H1 (cell line): ENCODE measurements around the gene PPIA. TPM values are rescaled to one million over a fixed set of nuclear protein-coding genes. Genes with fewer than 3 reads are reported as not detected.
A peak's percentile ranks its signal among the peaks of the same experiment; 100 is the strongest.

Source experiments
- CTCF ChIA-PET: fragments of 300-600 bp; sonication (Branson Sonifier 250); formaldehyde crosslinking; loops from one replicate; lab custom pipeline; 2021; ENCODE audit not compliant: partially characterized antibody; lab: Charles Lee
- POLR2A ChIA-PET: fragments of 300-600 bp; sonication (Branson Sonifier 250); formaldehyde crosslinking; loops from one replicate; lab custom pipeline; 2021; ENCODE audit warnings: inconsistent platforms; ENCODE audit not compliant: partially characterized antibody; lab: Charles Lee
- DNase-seq, 2 experiments: peaks; one replicate each; pipeline versions ENCODE4 v3.0.0 to v3.0.0-alpha.2; 2010 to 2022; ENCODE audit warnings: low spot score in 2 of 2, low read depth in 1 of 2, mixed read lengths in 1 of 2
- FAIRE-seq: peaks from 2 replicates; lab custom pipeline; 2011; peaks lifted over from hg19 to GRCh38; lab: Jason Lieb, UNC
- H2AFZ ChIP-seq: 2 replicates; pipeline ENCODE4 v1.8.1; 2012; ENCODE audit warnings: low read length, inconsistent platforms
- H2AK5ac ChIP-seq: 2 replicates; pipeline ENCODE4 v1.6.1; 2013; ENCODE audit warnings: low read depth, low read length
- H2BK120ac ChIP-seq: replicated peaks from 2 replicates; pipeline ENCODE3; 2013; ENCODE audit warnings: low read depth, low read length, inconsistent platforms
- H2BK12ac ChIP-seq: 2 replicates; pipeline ENCODE4 v1.6.1; 2013; ENCODE audit warnings: low read depth, low read length
- H2BK15ac ChIP-seq: 2 replicates; pipeline ENCODE4 v1.6.1; 2013; ENCODE audit warnings: low read length
- H2BK20ac ChIP-seq: 2 replicates; pipeline ENCODE4 v1.6.1; 2013; ENCODE audit warnings: low read length
- H2BK5ac ChIP-seq: 2 replicates; pipeline ENCODE4 v1.6.1; 2013; ENCODE audit warnings: low read depth, low read length
- H3K14ac ChIP-seq: 2 replicates; pipeline ENCODE4 v1.6.1; 2013; ENCODE audit warnings: inconsistent platforms; ENCODE audit not compliant: insufficient read length
- H3K18ac ChIP-seq: 2 replicates; pipeline ENCODE4 v1.6.1; 2013; ENCODE audit warnings: low read length; ENCODE audit errors: extremely low read depth
- H3K23ac ChIP-seq: 2 replicates; pipeline ENCODE4 v1.6.1; 2013; ENCODE audit warnings: inconsistent platforms; ENCODE audit not compliant: insufficient read length
- H3K23me2 ChIP-seq: 2 replicates; pipeline ENCODE4 v1.6.1; 2013; ENCODE audit warnings: low read depth, low read length
- H3K27ac ChIP-seq: 2 replicates; pipeline ENCODE4 v1.6.1; 2011; ENCODE audit warnings: low read depth, low read length, inconsistent platforms
- H3K27me3 ChIP-seq, 4 experiments: replicated peaks in 1 of 4; 1 replicate in 1 of 4; 2 replicates in 3 of 4; pipeline versions ENCODE4 v1.6.1 to v1.8.1; 2011 to 2013; ENCODE audit warnings: low read length in 3 of 4, mild to moderate bottlenecking in 3 of 4, inconsistent platforms in 2 of 4, mixed read lengths in 2 of 4, moderate library complexity in 1 of 4; ENCODE audit not compliant: control insufficient read depth in 3 of 4, insufficient read depth in 3 of 4; ENCODE audit errors: extremely low read depth in 1 of 4
- H3K36me3 ChIP-seq, 4 experiments: 2 replicates each; pipeline versions ENCODE4 v1.6.1 to v1.8.1; 2011 to 2013; ENCODE audit warnings: mild to moderate bottlenecking in 4 of 4, low read length in 3 of 4, moderate library complexity in 2 of 4, control low read depth in 1 of 4, inconsistent platforms in 1 of 4; ENCODE audit not compliant: insufficient read depth in 4 of 4, control insufficient read depth in 2 of 4
- H3K4ac ChIP-seq: replicated peaks from 2 replicates; pipeline ENCODE3; 2013; ENCODE audit warnings: low read length, low read depth, mixed read lengths, inconsistent platforms; ENCODE audit not compliant: insufficient read length
- H3K4me1 ChIP-seq, 4 experiments: replicated peaks in 1 of 4; 1 replicate in 1 of 4; 2 replicates in 3 of 4; pipeline versions ENCODE4 v1.6.1 to v1.8.1; 2011 to 2013; ENCODE audit warnings: low read length in 3 of 4, inconsistent platforms in 2 of 4, mixed read lengths in 1 of 4; ENCODE audit not compliant: insufficient read depth in 4 of 4, control insufficient read depth in 3 of 4
- H3K4me2 ChIP-seq, 2 experiments: 2 replicates each; pipeline versions ENCODE4 v1.6.1 to v1.8.1; 2011 to 2013; ENCODE audit warnings: low read depth in 2 of 2, low read length in 2 of 2, control low read depth in 1 of 2, inconsistent platforms in 1 of 2, mild to moderate bottlenecking in 1 of 2; ENCODE audit not compliant: insufficient read depth in 1 of 2
- H3K4me3 ChIP-seq, 4 experiments: fragments of 200-600, 300-600 bp in 1 of 4; sonication (generic), shearing (Covaris generic), sonication (Bioruptor Twin) in 1 of 4; 2 replicates each; pipeline versions ENCODE4 v1.5.1 to v1.8.1; 2011 to 2016; ENCODE audit warnings: low read length in 4 of 4, low read depth in 3 of 4, control low read depth in 2 of 4, inconsistent platforms in 2 of 4, mild to moderate bottlenecking in 2 of 4, mixed read lengths in 1 of 4, moderate library complexity in 1 of 4; ENCODE audit not compliant: insufficient read depth in 2 of 4; ENCODE audit errors: extremely low read depth in 1 of 4
- H3K56ac ChIP-seq: replicated peaks from 2 replicates; pipeline ENCODE3; 2013; ENCODE audit warnings: low read depth, mild to moderate bottlenecking, mixed read lengths, low read length, inconsistent platforms; ENCODE audit not compliant: insufficient read length
- H3K79me1 ChIP-seq: 2 replicates; pipeline ENCODE4 v1.6.1; 2013; ENCODE audit warnings: low read depth, low read length, control low read depth
- H3K79me2 ChIP-seq, 2 experiments: 2 replicates each; pipeline versions ENCODE4 v1.6.1 to v1.8.1; 2012 to 2013; ENCODE audit warnings: low read length in 2 of 2, mild to moderate bottlenecking in 2 of 2, inconsistent platforms in 1 of 2; ENCODE audit not compliant: insufficient read depth in 2 of 2, control insufficient read depth in 1 of 2
- H3K9ac ChIP-seq, 4 experiments: replicated peaks in 1 of 4; 1 replicate in 1 of 4; 2 replicates in 3 of 4; pipeline versions ENCODE4 v1.6.1 to v1.8.1; 2011 to 2013; ENCODE audit warnings: low read depth in 3 of 4, low read length in 3 of 4, control low read depth in 2 of 4, mild to moderate bottlenecking in 2 of 4, moderate library complexity in 2 of 4, inconsistent platforms in 1 of 4; ENCODE audit errors: extremely low read depth in 1 of 4
- H3K9me3 ChIP-seq, 2 experiments: 2 replicates each; pipeline versions ENCODE4 v1.6.1 to v1.8.1; 2012 to 2013; ENCODE audit warnings: mild to moderate bottlenecking in 2 of 2, moderate library complexity in 2 of 2, control low read depth in 1 of 2, inconsistent platforms in 1 of 2, low read depth in 1 of 2, low read length in 1 of 2, mixed read lengths in 1 of 2; ENCODE audit not compliant: insufficient read depth in 2 of 2
- H4K20me1 ChIP-seq, 2 experiments: replicated peaks in 1 of 2; 2 replicates each; pipeline versions ENCODE3 to v1.8.1; 2011 to 2013; ENCODE audit warnings: inconsistent platforms in 2 of 2, low read length in 2 of 2, mild to moderate bottlenecking in 1 of 2; ENCODE audit not compliant: insufficient read depth in 2 of 2, control insufficient read depth in 1 of 2
- H4K5ac ChIP-seq: 2 replicates; pipeline ENCODE4 v1.6.1; 2013; ENCODE audit warnings: low read length, low read depth, mixed read lengths, inconsistent platforms; ENCODE audit not compliant: insufficient read length
- H4K8ac ChIP-seq: 2 replicates; pipeline ENCODE4 v1.8.0; 2013; ENCODE audit warnings: mild to moderate bottlenecking, moderate library complexity, low read length, inconsistent platforms; ENCODE audit not compliant: insufficient read depth; ENCODE audit errors: extremely low read depth
- H4K91ac ChIP-seq: replicated peaks from 2 replicates; pipeline ENCODE3; 2013; ENCODE audit warnings: low read length, mixed read lengths, inconsistent platforms; ENCODE audit not compliant: insufficient read length
- BCL11A ChIP-seq, 2 experiments: IDR thresholded peaks; one replicate each; pipeline ENCODE4 v1.6.1; 2011; ENCODE audit warnings: low read depth in 2 of 2, low read length in 2 of 2, mild to moderate bottlenecking in 2 of 2
- CEBPB ChIP-seq: IDR thresholded peaks from 2 replicates; pipeline ENCODE4 v1.6.1; 2012; ENCODE audit warnings: low read depth, low read length
- HDAC2 ChIP-seq, 2 experiments: fragments of 300-600 bp in 1 of 2; sonication (generic) in 1 of 2; IDR thresholded peaks; 2 replicates each; pipeline ENCODE4 v1.6.1; 2011 to 2012; ENCODE audit warnings: low read depth in 2 of 2, low read length in 2 of 2, mild to moderate bottlenecking in 2 of 2, moderate library complexity in 2 of 2, borderline replicate concordance in 1 of 2, inconsistent platforms in 1 of 2
- KDM4A ChIP-seq: IDR thresholded peaks from one replicate; pipeline ENCODE4 v1.7.1; 2012; ENCODE audit warnings: low read depth, mild to moderate bottlenecking, moderate library complexity, low read length, inconsistent platforms; ENCODE audit not compliant: severe bottlenecking
- RBBP5 ChIP-seq: IDR thresholded peaks from 2 replicates; pipeline ENCODE4 v1.7.1; 2012; ENCODE audit warnings: low read depth, mild to moderate bottlenecking, inconsistent platforms, low read length, moderate library complexity, borderline replicate concordance
- RFX5 ChIP-seq: IDR thresholded peaks from 2 replicates; pipeline ENCODE4 v1.6.1; 2011; ENCODE audit warnings: low read depth, low read length, improper control_type of control experiment, borderline replicate concordance
- RXRA ChIP-seq: IDR thresholded peaks from 2 replicates; pipeline ENCODE4 v1.6.1; 2011; ENCODE audit warnings: low read depth, mild to moderate bottlenecking, low read length, moderate library complexity; ENCODE audit not compliant: insufficient read depth
- SIN3A ChIP-seq, 2 experiments: IDR thresholded peaks in 1 of 2; conservative IDR thresholded peaks in 1 of 2; 2 replicates each; pipeline ENCODE4 v1.6.1; 2011 to 2012; ENCODE audit warnings: low read length in 2 of 2, improper control_type of control experiment in 1 of 2, low read depth in 1 of 2, mild to moderate bottlenecking in 1 of 2
- SP2 ChIP-seq: IDR thresholded peaks from 2 replicates; pipeline ENCODE4 v1.6.1; 2012; ENCODE audit warnings: mild to moderate bottlenecking, low read length, inconsistent platforms
- SUZ12 ChIP-seq: fragments of 200-600 bp; sonication (generic); IDR thresholded peaks from 2 replicates; pipeline ENCODE4 v1.6.1; 2012; ENCODE audit warnings: mild to moderate bottlenecking, inconsistent platforms, low read length, moderate library complexity, mixed read lengths
- TAF1 ChIP-seq: IDR thresholded peaks from 2 replicates; pipeline ENCODE4 v1.6.1; 2011; ENCODE audit warnings: mild to moderate bottlenecking, low read depth, low read length
- TCF12 ChIP-seq: IDR thresholded peaks from 2 replicates; pipeline ENCODE4 v1.6.1; 2011; ENCODE audit warnings: low read depth, mild to moderate bottlenecking, low read length
- YY1 ChIP-seq: IDR thresholded peaks from 2 replicates; pipeline ENCODE4 v1.6.1; 2011; ENCODE audit warnings: low read depth, mild to moderate bottlenecking, low read length
- WGBS, 2 experiments: shearing (Covaris generic) in 1 of 2; methylation state at CpG; one replicate each; pipeline versions ENCODE4 v1.1.6 to v1.1.7; 2013 to 2015; ENCODE audit warnings: low lambda C conversion rate in 2 of 2, mixed read lengths in 2 of 2, inconsistent platforms in 1 of 2, low coverage in 1 of 2, missing lambda C conversion rate in 1 of 2; ENCODE audit not compliant: insufficient replicate concordance in 2 of 2, insufficient coverage in 1 of 2, insufficient read length in 1 of 2; ENCODE audit errors: extremely low coverage in 1 of 2, missing lambda C conversion rate in 1 of 2; 5-methylcytosine and 5-hydroxymethylcytosine counted together
- polyA plus RNA-seq, 7 experiments: library from polyadenylated mRNA; depleted of rRNA in 3 of 7; stranded (reverse) in 5 of 7; unstranded in 2 of 7; fragments of >200 nt in 5 of 7; fragments of 200-250 nt in 2 of 7; gene quantifications; 1 replicate in 5 of 7; 2 replicates in 1 of 7; 4 replicates in 1 of 7; pipeline versions ENCODE4 v1.2.1 to v1.2.3, GENCODE V29; 2011 to 2013; ENCODE audit warnings: missing spikeins in 2 of 7, mixed read lengths in 2 of 7
- total RNA-seq: library from RNA; stranded (reverse); fragmentation: NEBNext Ultra II Directional; extraction: Animal tissue kit (Norgen Biotek cat#: 25700); gene quantifications from 2 replicates; pipeline ENCODE4 v1.2.1, GENCODE V29; 2021

PPIA gene
- total and polyA plus RNA-seq, 2 of the 8 experiments (the other 6 are each of a cell fraction or from before 2014, with no cell fraction given): 2,865 to 5,394 TPM

DNA sequence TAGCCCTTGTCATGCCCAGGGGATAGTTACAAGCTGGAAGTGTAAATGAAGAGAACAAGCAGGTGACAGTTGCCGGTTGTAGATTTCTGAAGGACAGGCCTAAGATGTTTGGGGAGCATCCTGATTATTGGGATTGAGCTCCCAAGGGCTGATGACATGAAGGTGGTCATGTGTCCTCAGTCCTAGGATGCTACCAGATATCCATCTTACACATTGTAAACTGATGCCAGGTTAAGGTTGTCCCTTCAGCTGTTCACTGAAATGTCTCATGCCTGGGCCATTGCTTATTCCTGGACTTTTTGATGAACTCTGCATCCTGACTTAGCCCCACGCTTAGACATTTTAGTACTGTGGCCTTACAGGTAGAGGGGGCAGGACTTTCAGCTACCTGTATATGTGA lies 46.5 kb upstream of the PPIA start:
- Histone ChIP-seq H2BK20ac (no peak overlapping the region), H4K8ac (no peak overlapping the region), H3K4ac (no peak overlapping the region), H3K27me3 (no peaks in the 10 kb centered on the region; a peak in 1 of 7 replicates), H3K4me2 (peak overlapping the region; percentile 98 to 99), H3K79me1 (peaks cover 12% of the 10 kb centered on the region), H3K14ac (no peak overlapping the region), H3K27ac (no peak overlapping the region), H3K9me3 (no peaks in the 10 kb centered on the region), H3K23ac (no peak overlapping the region), H3K23me2 (peaks cover 7% of the 10 kb centered on the region), H3K79me2 (peaks cover 8 to 58% of the 10 kb centered on the region in 2 experiments), H3K4me3 (peak overlapping the region; percentile 63 to 98 (median 91); a peak in 7 of 8 replicates), H3K18ac (no peak overlapping the region), H2AK5ac (no peak overlapping the region), H2BK15ac (no peak overlapping the region), H4K91ac (no peak overlapping the region), H4K20me1 (peaks cover 17 to 18% of the 10 kb centered on the region in 2 experiments), H2BK5ac (no peak overlapping the region), H4K5ac (no peak overlapping the region), H2AFZ (no peak overlapping the region), H2BK120ac (no peak overlapping the region), H3K56ac (no peak overlapping the region), H2BK12ac (no peak overlapping the region), H3K36me3 (0 out of 8 replicates have a peak, but pooled peaks cover 0 to 5% (median 0%) of the 10 kb centered on the region in 4 experiments), H3K9ac (peak overlapping the region in 1 of 4 experiments; percentile 79; a peak in 1 of 7 replicates), H3K4me1 (peaks cover 0 to 26% (median 11%) of the 10 kb centered on the region in 4 experiments; a peak in 6 of 7 replicates)
- ChIA-PET CTCF (interaction anchor here (0.6 to 1.7 kb wide), 6 partner anchors 12 to 183 kb away, joined by 3 to 7 read pairs (median 3); no protein-coding TSS in a partner anchor), POLR2A (interaction anchor here (0.7 to 4.8 kb wide), 17 partner anchors 9 to 176 kb away, joined by 3 to 34 read pairs (median 4); partner anchors contain the start of genes DDX56, H2AZ2, OGDH and PPIA)
- FAIRE-seq (no peak), DNase-seq (no peak)
- WGBS, 2 experiments: 87% methylated on average over 2 of the region's 2 CpGs; no CpG with 5 or more reads in 1 of the 2 experiments
- TF ChIP-seq YY1 (no peak), SUZ12 (no peak), KDM4A (no peak), SP2 (no peak), RBBP5 (no peak), RXRA (no peak), SIN3A (conservative IDR thresholded peaks at IDR 0.05 in 1 of 2, IDR thresholded peaks at IDR 0.05 in 1 of 2; ENCODE audit: low read depth in 1 of 2, low read length in 2 of 2) (no peak), CEBPB (no peak), TAF1 (no peak), HDAC2 (IDR thresholded peaks at IDR 0.05; ENCODE audit: borderline replicate concordance in 1 of 2, low read depth in 2 of 2, low read length in 2 of 2) (no peak), TCF12 (no peak), BCL11A (IDR thresholded peaks at IDR 0.05; ENCODE audit: low read depth in 2 of 2, low read length in 2 of 2) (no peak), RFX5 (no peak)
